Ovary (tissue), 3 donors: ENCODE results near the gene SPEF2.

Source experiments
- CTCF ChIP-seq, 3 donors: fragments of 450-650 bp in 2 of 3; fragments of 200-600 bp in 1 of 3; IDR thresholded peaks; one replicate each; pipeline versions ENCODE4 v1.5.1 to v1.8.0; 2016 to 2022; ENCODE audit warnings: antibody characterized with exemption in 3 of 3, mild to moderate bottlenecking in 1 of 3
- EP300 ChIP-seq: sonication (generic); formaldehyde crosslinking; IDR thresholded peaks from one replicate; pipeline ENCODE4 v1.6.1; 2017; ENCODE audit warnings: antibody characterized with exemption
- POLR2A ChIP-seq: fragments of 450-650 bp; IDR thresholded peaks from one replicate; pipeline ENCODE4 v1.6.1; 2017; ENCODE audit warnings: antibody characterized with exemption, mild to moderate bottlenecking, moderate library complexity
- donor health status: DM: no; HTN: no; CAD: no.

GRCh38 chr5:35674049-35674448 lies 56.4 kb downstream of the SPEF2 start:
- no peak for TF ChIP-seq POLR2A
- TF ChIP-seq CTCF (IDR thresholded peaks at IDR 0.05): no peak
- no peak for TF ChIP-seq EP300
